ENCODE data around the gene TRIM4. TPM values are rescaled to one million over a fixed set of nuclear protein-coding genes. Genes with fewer than 3 reads are reported as not detected.
A peak's percentile ranks its signal among the peaks of the same experiment; 100 is the strongest.
"Not testable (repeated sequence)": the region's sequence is repeated elsewhere in the genome, so short reads cannot be mapped to it uniquely, and the experiment has no call there.

Gene TRIM4
- polyA plus RNA-seq (ENCODE audit: insufficient read length in 4 of 4): 10 to 100 TPM; 30.8 to 39.6 (median 37.2) TPM

GRCh38 chr7:99918959-99919813 is at the start of gene TRIM4:
TSS of gene TRIM4 (minus strand) at chr7:99919530. CDS start at chr7:99919401, 129 bp downstream.
- DNase-seq (ENCODE audit: low read depth in 4 of 4, low spot score in 2 of 4): peak; percentile 56 to 78 (median 70)

GRCh38 chr7:99958564-99959227 is 39.4 kb upstream of the TRIM4 start:
- DNase-seq (ENCODE audit: low read depth in 4 of 4, low spot score in 2 of 4): no peak

GRCh38 chr7:99955247-99955646 is 35.9 kb upstream of the TRIM4 start:
- no peak for DNase-seq (ENCODE audit: low read depth in 4 of 4, low spot score in 2 of 4)

- DNase-seq (ENCODE audit: low read depth in 4 of 4, low spot score in 2 of 4): not testable (repeated sequence)
These were observed 35.3 kb upstream of the TRIM4 start for GRCh38 chr7:99954643-99955042.

- no peak for DNase-seq (ENCODE audit: low read depth in 4 of 4, low spot score in 2 of 4)
These were observed 34.3 kb upstream of the TRIM4 start for GRCh38 chr7:99953649-99954048.

GRCh38 chr7:99952649-99953048 is 33.3 kb upstream of the TRIM4 start:
- DNase-seq (ENCODE audit: low read depth in 4 of 4, low spot score in 2 of 4): not testable (repeated sequence)

- DNase-seq (ENCODE audit: low read depth in 4 of 4, low spot score in 2 of 4): not testable (repeated sequence)
These were observed 31.5 kb upstream of the TRIM4 start for GRCh38 chr7:99950819-99951218.

- no peak for DNase-seq (ENCODE audit: low read depth in 4 of 4, low spot score in 2 of 4)
These were observed 30.4 kb upstream of the TRIM4 start for GRCh38 chr7:99949645-99950228.

- DNase-seq (ENCODE audit: low read depth in 4 of 4, low spot score in 2 of 4): no peak
These were observed 28.3 kb upstream of the TRIM4 start for GRCh38 chr7:99947608-99948007.

- no peak for DNase-seq (ENCODE audit: low read depth in 4 of 4, low spot score in 2 of 4)
These were observed 25.3 kb upstream of the TRIM4 start for GRCh38 chr7:99944497-99945070.

- DNase-seq (ENCODE audit: low read depth in 4 of 4, low spot score in 2 of 4): no peak
These were observed 24.5 kb upstream of the TRIM4 start for GRCh38 chr7:99943641-99944496.

- DNase-seq (ENCODE audit: low read depth in 4 of 4, low spot score in 2 of 4): no peak
These were observed 19.0 kb upstream of the TRIM4 start for GRCh38 chr7:99938296-99938695.

- not testable (repeated sequence) for DNase-seq (ENCODE audit: low read depth in 4 of 4, low spot score in 2 of 4)
These were observed 15.7 kb upstream of the TRIM4 start for GRCh38 chr7:99935009-99935408.

- DNase-seq (ENCODE audit: low read depth in 4 of 4, low spot score in 2 of 4): no peak
These were observed 11.0 kb upstream of the TRIM4 start for GRCh38 chr7:99930376-99930775.

- DNase-seq (ENCODE audit: low read depth in 4 of 4, low spot score in 2 of 4): no peak
These were observed 10.4 kb upstream of the TRIM4 start for GRCh38 chr7:99929730-99930053.

- peak in 1 of 4 donors; percentile 16 for DNase-seq (ENCODE audit: low read depth in 4 of 4, low spot score in 2 of 4)
These were observed 9.8 kb upstream of the TRIM4 start, which contains the start of gene GJC3 for GRCh38 chr7:99928994-99929729. TSS of gene GJC3 (minus strand) at chr7:99929620. CDS start at chr7:99929620, 0 bp downstream.

GRCh38 chr7:99928188-99928587 is 8.9 kb upstream of the TRIM4 start:
- DNase-seq (ENCODE audit: low read depth in 4 of 4, low spot score in 2 of 4): no peak

GRCh38 chr7:99927536-99927935 is 8.2 kb upstream of the TRIM4 start:
- DNase-seq (ENCODE audit: low read depth in 4 of 4, low spot score in 2 of 4): no peak

- no peak for DNase-seq (ENCODE audit: low read depth in 4 of 4, low spot score in 2 of 4)
These were observed 7.0 kb upstream of the TRIM4 start for GRCh38 chr7:99926321-99926720.

All from left renal cortex interstitium (tissue), 4 donors.